C4-2B (cell line): ENCODE data around the gene GAL3ST1.

ENCODE experiments used
- CTCF ChIP-seq: fragments of 450-650 bp; conservative IDR thresholded peaks from 2 replicates; pipeline ENCODE4 v1.5.1; 2017; ENCODE audit warnings: mild to moderate bottlenecking
- ZFX ChIP-seq: fragments of 450-650 bp; IDR thresholded peaks from 2 replicates; pipeline ENCODE4 v1.6.1; 2017

GRCh38 chr22:30617819-30618218 lies 43.4 kb upstream of the GAL3ST1 start:
- TF ChIP-seq CTCF: no peak
- TF ChIP-seq ZFX: no peak
